ENCODE data around the gene SGMS2. TPM values are rescaled to one million over a fixed set of nuclear protein-coding genes. Genes with fewer than 3 reads are reported as not detected.

SGMS2 gene
- total RNA-seq, 1 donor from 2014 or later: 95.0 TPM

GRCh38 chr4:107831140-107831539 is 6.4 kb downstream of the SGMS2 start:
- Histone ChIP-seq H3K36me3 (ENCODE audit: control insufficient read depth, insufficient read depth, low read length) (no peaks in the 10 kb centered on the region), H3K4me3 (ENCODE audit: low read depth, low read length) (no peak overlapping the region), H3K27me3 (ENCODE audit: control insufficient read depth, insufficient read depth, low read length) (no peaks in the 10 kb centered on the region)
- no peak for FAIRE-seq
- DNase-seq (ENCODE audit: low read depth): peak; percentile 64
- TF ChIP-seq CTCF (IDR thresholded peaks at IDR 0.05; ENCODE audit: insufficient read depth, low read length, severe bottlenecking): no peak

- Histone ChIP-seq H3K36me3 (ENCODE audit: control insufficient read depth, insufficient read depth, low read length) (no peaks in the 10 kb centered on the region), H3K4me3 (ENCODE audit: low read depth, low read length) (no peak overlapping the region), H3K27me3 (ENCODE audit: control insufficient read depth, insufficient read depth, low read length) (no peaks in the 10 kb centered on the region)
- FAIRE-seq (no peak), DNase-seq (ENCODE audit: low read depth) (no peak)
- TF ChIP-seq CTCF (IDR thresholded peaks at IDR 0.05; ENCODE audit: insufficient read depth, low read length, severe bottlenecking): no peak
These were observed 7.6 kb downstream of the SGMS2 start for GRCh38 chr4:107832275-107832807.

GRCh38 chr4:107834241-107834794 is 9.6 kb downstream of the SGMS2 start:
- H3K36me3 ChIP-seq (ENCODE audit: control insufficient read depth, insufficient read depth, low read length): no peaks in the 10 kb centered on the region
- no peaks in the 10 kb centered on the region for H3K27me3 ChIP-seq (ENCODE audit: control insufficient read depth, insufficient read depth, low read length)
- no peak overlapping the region for H3K4me3 ChIP-seq (ENCODE audit: low read depth, low read length)
- DNase-seq (ENCODE audit: low read depth) (peak; percentile 57), FAIRE-seq (no peak)
- TF ChIP-seq CTCF (IDR thresholded peaks at IDR 0.05; ENCODE audit: insufficient read depth, low read length, severe bottlenecking): no peak

- Histone ChIP-seq H3K27me3 (ENCODE audit: control insufficient read depth, insufficient read depth, low read length) (no peaks in the 10 kb centered on the region), H3K4me3 (ENCODE audit: low read depth, low read length) (no peak overlapping the region), H3K36me3 (ENCODE audit: control insufficient read depth, insufficient read depth, low read length) (no peaks in the 10 kb centered on the region)
- DNase-seq (ENCODE audit: low read depth) (no peak), FAIRE-seq (no peak)
- no peak for TF ChIP-seq CTCF (IDR thresholded peaks at IDR 0.05; ENCODE audit: insufficient read depth, low read length, severe bottlenecking)
These were observed 10.7 kb downstream of the SGMS2 start for GRCh38 chr4:107835406-107835805.

- Histone ChIP-seq H3K27me3 (ENCODE audit: control insufficient read depth, insufficient read depth, low read length) (no peaks in the 10 kb centered on the region), H3K36me3 (ENCODE audit: control insufficient read depth, insufficient read depth, low read length) (no peaks in the 10 kb centered on the region), H3K4me3 (ENCODE audit: low read depth, low read length) (no peak overlapping the region)
- FAIRE-seq (peak; percentile 83), DNase-seq (ENCODE audit: low read depth) (peak; percentile 28)
- TF ChIP-seq CTCF (IDR thresholded peaks at IDR 0.05; ENCODE audit: insufficient read depth, low read length, severe bottlenecking): no peak
These were observed 12.6 kb downstream of the SGMS2 start for GRCh38 chr4:107837317-107837716.

Data from bronchial epithelial cell (primary cell).